ENCODE results near the gene RASL11B.

RASL11B gene

DNA sequence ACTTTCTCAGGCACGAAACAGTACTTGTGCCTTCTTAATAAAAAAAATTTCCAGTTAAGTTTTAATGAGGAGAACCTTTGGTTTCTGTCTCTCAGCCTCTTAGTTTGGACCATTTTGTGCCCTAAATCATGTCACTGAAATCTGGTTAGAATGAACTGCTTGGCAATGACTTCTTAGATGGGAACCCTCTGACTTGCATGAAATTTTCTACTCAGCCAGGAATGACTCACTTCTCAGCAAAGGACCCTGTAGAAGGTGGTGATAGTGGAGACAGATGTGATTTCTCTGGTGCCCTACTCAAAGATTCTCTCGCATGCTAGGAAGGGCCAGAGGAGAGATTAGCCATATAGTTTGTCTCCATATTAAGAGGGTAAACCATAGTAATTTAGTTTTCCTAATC, 50.5 kb downstream of the RASL11B start:
- DNase-seq (ENCODE audit: low read depth in 4 of 4, low spot score in 1 of 4), result no peak

DNA sequence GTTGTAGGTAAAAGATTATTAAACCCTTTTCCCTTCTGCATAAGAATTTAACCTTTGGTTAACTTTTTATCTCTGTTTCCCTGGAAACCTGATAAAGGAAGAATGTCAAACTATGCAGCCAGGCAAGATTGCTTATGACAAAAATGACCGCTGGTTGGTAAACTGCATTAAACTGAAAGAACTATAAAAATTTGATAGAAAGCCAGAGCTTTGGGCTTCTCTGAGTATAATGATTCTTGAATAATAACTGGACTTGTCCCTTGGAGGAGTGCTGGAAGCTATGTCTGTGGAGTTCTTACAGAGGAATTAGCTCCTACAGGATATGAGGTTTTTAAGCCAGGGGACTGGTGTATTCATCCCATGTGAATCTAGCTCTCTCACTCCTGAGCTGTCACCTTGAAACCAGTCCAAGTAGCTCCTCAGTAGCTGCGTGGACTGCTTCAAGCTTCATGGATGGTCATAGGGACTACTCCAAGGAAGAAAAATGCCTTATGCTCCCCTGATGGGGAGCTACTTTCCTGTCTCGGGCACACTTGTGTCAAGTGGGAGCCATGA, 52.0 kb downstream of the RASL11B start:
- DNase-seq (ENCODE audit: low read depth in 4 of 4, low spot score in 1 of 4), result no peak

DNA sequence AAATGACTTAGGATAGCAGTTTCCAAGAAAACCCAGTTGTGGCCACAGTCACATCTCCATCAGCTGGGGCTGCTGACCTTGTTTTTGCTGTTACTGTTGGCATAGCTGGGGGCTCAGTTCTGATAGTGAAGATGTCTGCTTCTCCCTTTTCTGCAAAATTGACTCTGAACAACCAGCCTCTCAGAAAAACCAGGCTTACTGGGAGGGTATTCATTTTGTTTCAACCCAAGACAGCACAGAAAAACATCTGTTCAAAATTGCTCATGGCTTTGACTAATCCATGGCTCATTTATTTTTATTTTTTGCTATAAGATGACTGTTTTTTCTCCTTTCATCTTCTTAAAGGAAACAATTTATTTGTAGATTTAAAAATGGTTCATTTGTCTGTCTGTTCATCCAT, 53.1 kb downstream of the RASL11B start:
- no peak for DNase-seq (ENCODE audit: low read depth in 4 of 4, low spot score in 1 of 4)

DNA sequence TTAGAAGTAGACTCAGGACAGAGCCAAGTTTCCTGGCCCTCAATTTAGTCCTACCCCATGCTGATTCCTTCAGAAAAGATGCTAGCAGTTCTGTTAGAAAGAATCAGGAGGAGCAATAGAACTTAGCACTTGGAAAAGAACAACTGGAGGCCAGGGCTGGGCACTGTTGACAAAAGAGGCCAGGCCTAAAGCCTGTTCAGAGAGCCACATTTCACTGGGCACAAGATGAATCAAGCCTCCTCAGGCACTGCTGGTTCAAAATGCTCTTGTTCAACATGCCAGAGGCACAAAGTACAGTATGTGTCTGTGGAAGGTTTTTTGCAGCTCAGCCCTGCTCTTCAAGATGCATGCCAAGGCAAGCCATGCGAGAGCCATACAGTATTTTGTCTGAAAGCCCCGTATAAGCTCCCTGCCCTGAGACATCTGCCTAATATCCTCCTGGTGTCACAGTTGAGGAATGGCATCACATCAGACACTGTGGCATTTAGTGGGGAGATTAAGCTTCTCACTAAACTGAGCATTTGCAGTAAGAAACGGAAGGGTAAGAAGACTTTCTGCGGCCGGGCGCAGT, 53.7 kb downstream of the RASL11B start:
- no peak for DNase-seq (ENCODE audit: low read depth in 4 of 4, low spot score in 1 of 4)

Measured in stimulated activated CD4-positive, alpha-beta T cell treated with anti-CD3 and anti-CD28 coated beads, Interleukin-1b, Interleukin-23, amount 100 ng/mL, for 24 hours (primary cell).